Cardiac muscle cell (in vitro differentiated cells and primary cell): ENCODE results near the gene STK10. TPM values are rescaled to one million over a fixed set of nuclear protein-coding genes. Genes with fewer than 3 reads are reported as not detected.

Experiments
- DNase-seq, 2 donors: peaks; one replicate each; pipeline versions ENCODE4 v3.0.0 to v3.0.0-alpha.2; 2010 to 2017; ENCODE audit warnings: low read depth in 1 of 2, low spot score in 1 of 2
- H3K27ac ChIP-seq: fragments of 200-600 bp; sonication (generic); 2 replicates; pipeline ENCODE4 v1.5.1; 2016
- H3K27me3 ChIP-seq: fragments of 200-600 bp; sonication (generic); 2 replicates; pipeline ENCODE4 v1.6.0; 2016; ENCODE audit warnings: control low read depth
- H3K36me3 ChIP-seq: fragments of 200-600 bp; sonication (generic); 2 replicates; pipeline ENCODE4 v1.5.1; 2016; ENCODE audit warnings: control low read depth
- H3K4me1 ChIP-seq: fragments of 200-600 bp; sonication (generic); 2 replicates; pipeline ENCODE4 v1.8.1; 2017; ENCODE audit warnings: low read depth, mild to moderate bottlenecking, mixed run types
- H3K4me3 ChIP-seq: fragments of 200-600 bp; sonication (generic); 2 replicates; pipeline ENCODE4 v1.5.1; 2016; ENCODE audit warnings: mild to moderate bottlenecking
- H3K9me3 ChIP-seq: fragments of 200-600 bp; sonication (generic); 2 replicates; pipeline ENCODE4 v1.5.1; 2017; ENCODE audit warnings: low read depth, mild to moderate bottlenecking, control low read depth
- CTCF ChIP-seq: IDR thresholded peaks from 2 replicates; pipeline ENCODE4 v1.5.1; 2012; ENCODE audit warnings: low read depth, mild to moderate bottlenecking, low read length
- polyA plus RNA-seq: library from polyadenylated mRNA; unstranded; fragments of >200 nt; fragmentation: Nextera tagmentation; extraction: Ambion mirVana; gene quantifications from 2 replicates; pipeline ENCODE4 v1.2.1, GENCODE V29; 2016
- total RNA-seq: library from RNA; depleted of rRNA; stranded (reverse); fragments of >200 nt; gene quantifications from 2 replicates; pipeline ENCODE4 v1.2.3, GENCODE V29; 2016

The STK10 gene
- total and polyA plus RNA-seq, 2 experiments from 2014 or later: 10.8 to 16.4 TPM

DNA sequence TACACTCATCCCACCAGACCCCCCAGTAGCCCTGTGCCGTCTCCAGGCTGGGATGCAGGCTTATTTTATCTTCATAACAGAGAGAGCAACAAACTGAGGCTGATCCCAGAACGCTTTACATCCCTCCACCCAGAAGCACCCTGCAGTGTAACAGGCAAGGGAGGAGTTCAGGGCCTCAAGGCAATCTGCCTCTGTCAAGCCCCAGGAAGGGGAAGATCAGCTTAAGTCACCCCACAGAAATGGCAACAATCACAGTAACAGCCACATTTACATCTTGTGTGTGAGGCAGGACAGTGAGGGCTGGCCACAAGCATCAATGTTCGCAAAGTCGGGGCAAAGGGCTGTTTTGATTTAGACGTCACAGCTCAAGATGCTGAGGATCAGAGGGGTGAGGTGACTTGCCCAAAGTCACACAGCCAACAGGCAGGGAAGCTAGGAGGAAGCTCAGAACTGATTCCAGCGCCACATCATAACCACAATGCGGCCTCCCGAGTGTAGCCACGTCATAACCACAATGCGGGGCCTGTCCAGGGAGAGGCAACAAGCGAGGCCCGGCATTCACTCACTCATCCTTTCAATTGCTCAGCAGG, 14.4 kb downstream of the STK10 start:
- Histone ChIP-seq H3K27me3 (no peaks in the 10 kb centered on the region), H3K4me1 (peaks cover 12% of the 10 kb centered on the region), H3K27ac (no peak overlapping the region), H3K4me3 (no peak overlapping the region), H3K36me3 (no peaks in the 10 kb centered on the region), H3K9me3 (no peaks in the 10 kb centered on the region)
- DNase-seq: peak in 1 of 2 donors; percentile 67
- no peak for TF ChIP-seq CTCF

GRCh38 chr5:172172912-172173563, 15.0 kb downstream of the STK10 start:
- no peaks in the 10 kb centered on the region for H3K9me3 ChIP-seq
- peaks cover 15% of the 10 kb centered on the region for H3K4me1 ChIP-seq
- no peaks in the 10 kb centered on the region for H3K27me3 ChIP-seq
- no peaks in the 10 kb centered on the region for H3K36me3 ChIP-seq
- no peak for DNase-seq
- H3K4me3 ChIP-seq: no peak overlapping the region
- H3K27ac ChIP-seq: no peak overlapping the region
- TF ChIP-seq CTCF: no peak

DNA sequence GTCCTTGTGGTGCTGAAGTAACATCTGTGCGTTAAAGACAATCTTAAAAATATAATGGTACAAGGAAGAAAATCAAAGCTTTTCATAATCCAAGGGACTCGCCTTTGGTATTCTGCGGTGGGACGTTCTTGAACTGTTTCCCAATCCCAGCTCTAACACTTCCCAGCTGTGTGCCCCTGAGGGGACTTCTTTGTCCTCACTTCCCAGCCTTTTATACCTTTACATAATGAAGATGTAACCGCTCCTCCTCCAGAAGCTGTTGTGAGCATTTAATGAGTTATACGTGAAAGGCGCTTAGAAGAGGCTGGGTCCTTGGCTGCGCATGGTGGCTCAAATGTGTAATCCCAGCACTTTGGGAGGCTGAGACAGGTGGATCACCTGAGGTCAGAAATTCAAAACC, 16.9 kb downstream of the STK10 start:
- no peaks in the 10 kb centered on the region for H3K9me3 ChIP-seq
- no peak overlapping the region for H3K27ac ChIP-seq
- TF ChIP-seq CTCF: no peak
- H3K27me3 ChIP-seq: no peaks in the 10 kb centered on the region
- peaks cover 24% of the 10 kb centered on the region for H3K4me1 ChIP-seq
- no peak overlapping the region for H3K4me3 ChIP-seq
- no peak for DNase-seq
- H3K36me3 ChIP-seq: no peaks in the 10 kb centered on the region

DNA sequence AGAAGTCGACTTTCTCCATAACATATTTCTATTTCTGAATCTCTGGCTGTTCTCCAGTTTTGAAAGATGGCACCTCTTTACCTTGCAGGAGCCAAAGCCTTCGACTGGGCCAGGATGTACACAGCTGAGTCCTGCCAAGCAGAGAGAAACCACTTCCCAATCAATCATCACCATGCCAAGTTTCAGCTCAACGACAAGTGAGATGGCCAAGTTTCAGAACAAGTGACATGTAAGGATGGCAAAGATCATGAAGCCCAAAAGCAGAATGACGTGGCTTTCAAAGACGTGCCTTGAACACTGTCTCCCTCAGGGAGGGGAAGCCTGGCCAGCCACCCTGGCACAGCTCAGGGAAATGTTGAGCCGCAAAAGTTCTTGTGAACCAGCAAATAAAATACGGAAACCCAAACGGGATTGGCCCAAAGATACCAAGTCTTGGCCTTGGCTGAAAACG, 17.7 kb downstream of the STK10 start:
- no peak for DNase-seq
- Histone ChIP-seq H3K4me1 (peaks cover 24% of the 10 kb centered on the region), H3K4me3 (no peak overlapping the region), H3K9me3 (no peaks in the 10 kb centered on the region), H3K27me3 (no peaks in the 10 kb centered on the region), H3K27ac (no peak overlapping the region), H3K36me3 (no peaks in the 10 kb centered on the region)
- no peak for TF ChIP-seq CTCF

- TF ChIP-seq CTCF: no peak
- Histone ChIP-seq H3K9me3 (no peaks in the 10 kb centered on the region), H3K36me3 (no peaks in the 10 kb centered on the region), H3K4me3 (no peak overlapping the region), H3K27me3 (no peaks in the 10 kb centered on the region), H3K4me1 (peaks cover 24% of the 10 kb centered on the region), H3K27ac (peak overlapping the region; percentile 91)
- no peak for DNase-seq
Measured at GRCh38 chr5:172169216-172169615, 18.8 kb downstream of the STK10 start.
